HG03521 (cell line): Measurements from ENCODE around the gene KLHL7.
"Not testable (repeated sequence)": the region's sequence is repeated elsewhere in the genome, so short reads cannot be mapped to it uniquely, and the experiment has no call there.

ENCODE experiments used
- ATAC-seq: cut with Tn5 transposase; IDR thresholded peaks from one replicate; pipeline ENCODE4 v1.9.1; 2021; ENCODE audit warnings: mild to moderate bottlenecking, moderate library complexity; ENCODE audit not compliant: unreplicated experiment

The KLHL7 gene

GRCh38 chr7:23107781-23108180 lies 2.2 kb downstream of the KLHL7 start:
- no peak for ATAC-seq

DNA sequence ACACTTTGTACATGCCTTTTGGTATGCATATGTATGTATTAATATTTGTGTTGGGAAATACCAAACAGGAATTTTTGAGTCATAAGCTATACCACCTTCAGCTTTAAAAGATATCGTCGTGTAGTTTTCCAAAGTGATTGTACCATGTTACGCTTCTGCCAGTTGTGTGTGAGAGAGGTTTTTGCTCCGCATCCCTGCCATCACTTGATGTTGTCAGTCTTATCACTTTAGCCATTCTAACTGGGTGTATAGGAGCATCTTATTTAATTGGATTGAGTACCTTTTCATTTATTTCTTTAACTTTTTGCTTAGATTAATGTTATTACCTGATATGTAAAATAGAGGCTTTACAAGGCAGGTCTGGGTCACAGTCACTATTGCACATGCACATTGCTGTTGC lies 3.4 kb downstream of the KLHL7 start:
- ATAC-seq, result no peak

GRCh38 chr7:23109470-23109869 lies 3.9 kb downstream of the KLHL7 start:
- no peak for ATAC-seq

- ATAC-seq, result no peak
Measured at GRCh38 chr7:23114896-23115295, 9.3 kb downstream of the KLHL7 start.

- no peak for ATAC-seq
Measured at GRCh38 chr7:23115991-23116390, 10.4 kb downstream of the KLHL7 start.

- no peak for ATAC-seq
Measured at GRCh38 chr7:23117841-23118240, 12.3 kb downstream of the KLHL7 start.

- no peak for ATAC-seq
Measured at GRCh38 chr7:23120106-23120505, 14.5 kb downstream of the KLHL7 start.

DNA sequence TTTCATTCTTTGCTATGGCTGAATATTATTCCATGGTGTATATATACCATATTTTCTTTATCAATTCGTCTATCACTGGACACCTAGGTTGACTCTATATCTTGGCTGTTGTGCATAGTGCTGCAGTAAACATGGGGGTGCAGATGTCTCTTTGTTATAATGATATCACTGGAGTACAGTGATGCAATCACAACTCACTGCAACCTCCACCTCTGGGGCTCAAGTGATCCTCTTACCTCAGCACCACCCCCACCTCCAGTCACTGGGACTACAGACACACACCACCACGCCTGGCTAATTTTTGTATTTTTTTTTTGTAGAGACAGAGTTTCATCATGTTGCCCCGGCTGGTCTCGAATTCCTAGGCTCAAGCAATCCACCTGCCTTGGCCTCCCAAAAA lies 15.6 kb downstream of the KLHL7 start:
- no peak for ATAC-seq

- no peak for ATAC-seq
Measured at GRCh38 chr7:23123007-23123406, 17.4 kb downstream of the KLHL7 start.

- ATAC-seq, result no peak
Measured at GRCh38 chr7:23123465-23123864, 17.9 kb downstream of the KLHL7 start.

DNA sequence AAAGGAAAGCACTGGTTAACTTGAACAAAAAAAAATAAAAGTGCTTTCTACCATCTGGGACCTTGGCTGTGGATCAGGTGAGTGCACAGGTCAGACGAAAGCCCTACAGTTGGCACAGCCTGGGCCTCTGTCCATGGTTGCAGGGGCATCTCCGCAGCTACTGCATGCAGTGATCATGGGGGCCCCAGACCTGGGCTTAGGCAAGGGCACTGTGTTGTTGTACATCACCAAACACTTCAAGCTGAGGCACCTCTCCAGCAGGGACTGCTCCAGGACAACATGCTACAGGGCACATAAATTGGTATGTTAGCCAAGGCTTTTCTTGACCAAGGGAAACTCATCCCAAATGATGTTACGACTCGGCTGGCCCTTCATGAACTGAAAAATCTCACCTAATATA lies 23.5 kb downstream of the KLHL7 start:
- no peak for ATAC-seq

GRCh38 chr7:23131799-23132198 lies 26.2 kb downstream of the KLHL7 start:
- not testable (repeated sequence) for ATAC-seq

DNA sequence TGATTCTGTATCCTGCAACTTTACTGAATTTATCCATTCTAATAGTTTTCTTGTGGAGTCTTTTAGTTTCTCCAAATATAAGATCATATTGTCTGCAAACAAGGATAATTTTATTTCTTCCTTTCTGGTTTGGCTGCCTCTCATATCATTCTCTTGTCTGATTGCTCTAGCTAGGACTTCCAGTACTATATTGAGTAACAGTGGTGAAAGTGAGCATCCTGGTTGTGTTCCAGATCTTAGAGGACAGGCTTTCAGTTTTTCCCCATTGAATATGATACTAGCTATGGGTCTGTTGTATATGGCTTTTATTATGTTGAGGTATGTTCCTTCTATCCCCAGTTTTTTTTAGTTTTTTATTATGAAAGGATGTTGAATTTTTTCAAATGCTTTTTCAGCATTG lies 28.2 kb downstream of the KLHL7 start:
- no peak for ATAC-seq

GRCh38 chr7:23135755-23136154 lies 30.2 kb downstream of the KLHL7 start:
- no peak for ATAC-seq

GRCh38 chr7:23136216-23136615 lies 30.6 kb downstream of the KLHL7 start:
- no peak for ATAC-seq

- no peak for ATAC-seq
Measured at GRCh38 chr7:23157679-23158078, 52.1 kb downstream of the KLHL7 start.

DNA sequence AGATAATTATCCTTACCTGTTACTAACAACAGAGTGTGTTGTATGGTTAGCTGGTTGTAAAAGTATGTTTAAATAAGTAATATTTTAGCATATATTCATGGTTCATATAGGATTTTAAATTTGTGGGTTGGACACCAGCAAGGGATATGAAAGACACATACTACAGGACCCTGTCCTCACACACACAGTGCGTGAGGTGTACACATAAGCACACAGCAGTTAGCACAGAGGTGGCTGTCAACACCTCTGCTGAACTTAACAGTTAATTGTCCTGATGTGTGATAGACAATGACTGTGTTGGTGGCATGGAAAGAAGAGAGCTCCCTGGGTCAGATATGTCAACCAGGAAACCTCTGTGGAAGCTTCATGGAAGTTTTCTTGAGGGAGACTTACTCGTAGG lies 53.0 kb downstream of the KLHL7 start:
- ATAC-seq, result no peak

DNA sequence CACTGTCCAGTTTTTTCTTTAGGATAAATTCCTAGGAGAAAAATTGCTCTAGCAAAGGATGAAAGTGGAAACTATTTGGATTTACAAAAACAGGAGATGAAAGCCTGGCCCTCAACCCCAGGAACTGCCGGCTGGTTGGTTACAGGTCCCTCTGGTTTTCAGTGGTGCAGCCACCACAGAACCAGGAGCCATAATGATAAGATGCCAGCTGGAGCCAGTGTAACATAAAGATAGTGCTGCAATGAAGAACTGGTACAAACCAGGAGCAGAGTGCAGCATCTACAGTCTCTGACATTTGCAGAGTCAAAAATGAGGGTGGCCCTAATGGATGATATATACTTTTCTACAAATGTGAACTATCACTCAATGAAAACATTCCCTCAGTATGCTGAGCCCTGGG lies 55.9 kb downstream of the KLHL7 start:
- no peak for ATAC-seq

DNA sequence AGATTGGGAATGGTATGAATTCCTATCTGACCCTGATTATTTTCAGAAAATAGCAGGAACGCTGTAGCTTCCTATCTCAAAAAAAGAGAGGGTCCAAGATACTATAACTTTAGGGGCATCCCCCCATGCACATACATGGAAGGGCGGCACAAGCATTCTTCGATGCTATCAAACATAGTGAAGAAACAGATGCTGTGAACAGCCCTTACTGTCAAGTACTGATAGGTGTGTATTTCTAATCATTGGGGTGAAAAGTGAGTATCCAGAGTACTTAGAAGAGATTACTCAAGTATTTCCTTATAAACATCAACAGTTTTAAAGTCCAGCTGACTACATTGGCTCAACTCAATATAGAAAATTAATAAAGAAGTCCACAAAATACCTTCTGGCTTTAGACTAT lies 59.3 kb downstream of the KLHL7 start:
- no peak for ATAC-seq

DNA sequence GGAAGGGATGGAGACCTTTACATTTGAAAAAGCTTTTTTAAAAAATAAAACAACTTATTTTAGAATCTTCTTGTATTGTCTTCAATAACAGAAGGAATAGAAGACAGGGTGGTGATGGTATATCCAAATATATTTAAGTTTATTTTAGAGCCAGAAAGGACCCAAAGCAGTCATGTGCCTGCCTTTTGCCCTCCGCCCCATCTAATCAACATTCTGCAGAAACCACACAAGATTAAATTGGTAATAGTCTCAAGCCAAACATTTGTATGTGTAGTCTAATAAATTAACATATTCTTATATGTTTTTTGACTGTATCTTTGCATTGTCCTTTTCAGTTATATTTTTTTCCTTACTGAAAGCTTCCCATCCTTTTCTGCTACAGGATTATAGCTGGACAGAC lies 59.7 kb downstream of the KLHL7 start:
- ATAC-seq, result no peak

DNA sequence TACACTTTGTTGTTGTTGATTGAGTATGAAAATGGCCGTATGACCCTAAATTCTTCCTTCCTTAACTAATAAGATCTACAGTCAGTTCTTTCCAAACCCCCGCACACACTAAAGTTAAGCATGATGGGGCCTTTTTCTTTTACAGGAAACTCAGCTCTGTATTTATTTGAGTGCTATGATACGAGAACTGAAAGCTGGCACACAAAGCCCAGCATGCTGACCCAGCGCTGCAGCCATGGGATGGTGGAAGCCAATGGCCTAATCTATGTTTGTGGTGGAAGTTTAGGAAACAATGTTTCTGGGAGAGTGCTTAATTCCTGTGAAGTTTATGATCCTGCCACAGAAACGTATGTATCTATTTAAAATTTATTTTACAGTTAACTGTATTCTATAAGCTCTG lies 62.1 kb downstream of the KLHL7 start:
- ATAC-seq, result no peak

DNA sequence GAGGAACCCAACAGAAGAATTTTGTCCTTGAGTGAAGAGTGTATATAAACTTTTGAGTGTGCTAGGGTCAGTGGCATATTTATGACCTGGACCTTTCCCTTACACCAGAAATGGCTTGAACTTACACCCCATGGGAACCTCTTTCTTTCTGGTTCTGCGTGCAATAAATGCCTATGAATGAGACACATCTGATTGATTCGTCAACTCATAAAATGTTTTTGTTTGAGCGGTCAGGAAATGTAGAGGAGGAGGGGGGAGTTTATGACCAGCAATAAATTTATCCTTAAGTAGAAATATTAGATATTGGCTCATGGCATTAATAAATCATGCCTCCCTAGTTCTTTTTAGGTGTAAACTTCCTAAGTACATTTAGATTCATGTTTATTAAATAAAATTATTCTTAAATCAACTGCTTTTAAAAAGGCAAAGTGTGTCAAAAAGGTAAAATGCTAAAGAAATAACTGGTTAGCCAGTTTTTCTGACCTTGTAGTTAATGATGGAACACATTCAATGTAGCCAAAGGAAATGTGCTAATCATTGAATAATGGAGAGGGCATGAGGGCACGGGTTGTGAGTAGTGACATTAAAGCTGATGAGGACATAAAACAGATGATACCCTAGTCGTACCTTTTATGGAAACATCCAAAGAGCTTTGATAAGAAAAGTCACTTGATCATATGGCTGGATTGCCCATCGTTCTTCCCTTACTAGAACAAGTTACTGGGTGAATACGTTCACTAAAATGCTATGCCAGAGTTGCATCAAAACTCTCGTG lies 62.7 kb downstream of the KLHL7 start:
- ATAC-seq, result no peak

DNA sequence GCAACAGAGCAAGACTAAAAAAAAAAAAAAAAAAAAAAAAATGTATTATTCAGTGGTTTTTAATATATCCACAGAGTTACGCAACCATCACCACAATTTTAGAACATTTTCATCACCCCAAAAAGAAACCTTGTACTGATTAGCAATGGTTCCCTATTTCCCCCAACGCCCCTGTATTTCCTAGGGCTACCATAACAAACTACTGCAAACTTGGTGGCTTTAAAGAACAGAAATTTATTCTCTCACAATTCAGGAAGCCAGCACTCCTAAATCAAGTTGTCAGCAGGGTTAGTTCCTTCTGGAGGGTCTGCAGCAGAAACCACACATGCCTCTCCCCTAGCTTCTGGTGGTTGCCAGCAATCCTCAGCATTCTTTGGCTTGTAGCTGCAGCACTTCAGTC lies 70.4 kb downstream of the KLHL7 start:
- no peak for ATAC-seq
